ENCODE data around the gene GPRIN3. TPM values are rescaled to one million over a fixed set of nuclear protein-coding genes. Genes with fewer than 3 reads are reported as not detected.

GPRIN3 gene
- total RNA-seq, 1 experiment from 2014 or later, result 0.39 TPM

DNA sequence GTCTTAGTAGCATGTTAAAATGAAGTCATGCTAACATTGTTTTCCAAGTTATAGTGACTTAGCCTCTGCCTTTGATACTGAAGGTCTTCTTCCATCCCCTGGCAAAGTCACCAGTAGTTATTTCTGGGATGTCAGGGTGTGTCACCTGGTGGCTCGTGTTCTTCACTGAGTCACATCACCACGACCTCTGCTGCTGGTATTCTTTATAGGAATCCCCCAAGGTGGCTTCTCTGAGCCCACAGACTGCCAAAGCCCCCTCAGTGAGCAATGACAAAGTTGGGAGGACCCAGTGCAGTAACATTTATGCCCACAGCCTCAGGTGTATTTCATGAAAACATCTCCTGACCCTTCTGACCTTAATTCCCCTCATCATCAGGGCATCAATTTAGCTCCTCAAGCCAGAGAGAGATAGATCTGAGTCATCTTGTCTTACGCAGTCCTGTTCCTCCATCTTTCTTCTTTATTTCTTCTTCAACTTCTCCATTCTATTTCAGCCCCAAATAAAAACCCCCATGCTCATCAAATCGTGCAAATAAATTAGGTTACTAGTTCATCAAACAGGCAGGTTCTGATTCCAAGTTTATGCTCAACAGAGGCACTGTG is 29.3 kb upstream of the GPRIN3 start:
- H4K20me1 ChIP-seq (ENCODE audit: insufficient read depth), result no peaks in the 10 kb centered on the region
- no peaks in the 10 kb centered on the region for H3K9me3 ChIP-seq (ENCODE audit: control insufficient read depth in 1 of 2, insufficient read depth in 1 of 2, low read depth in 1 of 2, low read length in 2 of 2)
- no peaks in the 10 kb centered on the region for H3K9me2 ChIP-seq (ENCODE audit: insufficient read depth)
- H3K4me1 ChIP-seq (ENCODE audit: control insufficient read depth in 1 of 2, insufficient read depth in 2 of 2, low read length in 2 of 2), result no peaks in the 10 kb centered on the region
- CTCF ChIA-PET, result no interaction called here
- H3K27ac ChIP-seq (ENCODE audit: low read depth, low read length), result no peak overlapping the region
- H3K27me3 ChIP-seq (ENCODE audit: insufficient read depth, low read length), result no peaks in the 10 kb centered on the region
- H3K4me2 ChIP-seq (ENCODE audit: low read length), result no peak overlapping the region
- no peak for ATAC-seq
- H3K9ac ChIP-seq (ENCODE audit: low read length), result no peak overlapping the region
- no peak overlapping the region for H2AFZ ChIP-seq (ENCODE audit: low read depth, low read length, poor library complexity, severe bottlenecking)
- BruUV-seq (replicated peaks), result no TSS peak
- intact Hi-C loops (cut with micrococcal nuclease), result no loop called here
- H3K4me3 ChIP-seq (replicated peaks in 1 of 2; ENCODE audit: low read depth in 1 of 2, low read length in 2 of 2), result no peak overlapping the region
- no peaks in the 10 kb centered on the region for H3K36me3 ChIP-seq (ENCODE audit: control insufficient read depth in 1 of 2, insufficient read depth in 2 of 2, low read length in 2 of 2)
- RAD21 ChIA-PET (ENCODE audit: low non-redundant PET in 1 of 2, low total read pairs in 2 of 2, uncharacterized antibody in 2 of 2, unreplicated experiment in 2 of 2), result no interaction called here
- no peaks in the 10 kb centered on the region for H3K79me2 ChIP-seq (ENCODE audit: insufficient read depth, low read length)
- POLR2A ChIA-PET, result no interaction called here
- DNase-seq (ENCODE audit: low read depth, low spot score), result no peak
- TF ChIP-seq ATF3 (IDR thresholded peaks at IDR 0.05), result no peak
- no peak for TF ChIP-seq RAD21 (IDR thresholded peaks at IDR 0.05; ENCODE audit: low read depth)
- TF ChIP-seq CEBPB (IDR thresholded peaks at IDR 0.05; ENCODE audit: low read depth), result no peak
- TF ChIP-seq SIN3A (IDR thresholded peaks at IDR 0.05; ENCODE audit: low read depth), result no peak

- DNase-seq (ENCODE audit: low read depth, low spot score) (no peak), ATAC-seq (no peak)
- POLR2A ChIA-PET, result no interaction called here
- H3K9ac ChIP-seq (ENCODE audit: low read length), result no peak overlapping the region
- intact Hi-C loops (cut with micrococcal nuclease), result no loop called here
- CTCF ChIA-PET, result no interaction called here
- H3K4me3 ChIP-seq (replicated peaks in 1 of 2; ENCODE audit: low read depth in 1 of 2, low read length in 2 of 2), result no peak overlapping the region
- H3K27me3 ChIP-seq (ENCODE audit: insufficient read depth, low read length), result no peaks in the 10 kb centered on the region
- no peaks in the 10 kb centered on the region for H3K36me3 ChIP-seq (ENCODE audit: control insufficient read depth in 1 of 2, insufficient read depth in 2 of 2, low read length in 2 of 2)
- H4K20me1 ChIP-seq (ENCODE audit: insufficient read depth), result no peaks in the 10 kb centered on the region
- RAD21 ChIA-PET (ENCODE audit: low non-redundant PET in 1 of 2, low total read pairs in 2 of 2, uncharacterized antibody in 2 of 2, unreplicated experiment in 2 of 2), result no interaction called here
- no peak overlapping the region for H3K4me2 ChIP-seq (ENCODE audit: low read length)
- H3K9me3 ChIP-seq (ENCODE audit: control insufficient read depth in 1 of 2, insufficient read depth in 1 of 2, low read depth in 1 of 2, low read length in 2 of 2), result no peaks in the 10 kb centered on the region
- no peaks in the 10 kb centered on the region for H3K79me2 ChIP-seq (ENCODE audit: insufficient read depth, low read length)
- H3K9me2 ChIP-seq (ENCODE audit: insufficient read depth), result no peaks in the 10 kb centered on the region
- no peak overlapping the region for H2AFZ ChIP-seq (ENCODE audit: low read depth, low read length, poor library complexity, severe bottlenecking)
- H3K27ac ChIP-seq (ENCODE audit: low read depth, low read length), result no peak overlapping the region
- no peaks in the 10 kb centered on the region for H3K4me1 ChIP-seq (ENCODE audit: control insufficient read depth in 1 of 2, insufficient read depth in 2 of 2, low read length in 2 of 2)
- BruUV-seq (replicated peaks), result no TSS peak
- TF ChIP-seq REST (IDR thresholded peaks at IDR 0.05; ENCODE audit: low read depth), result no peak
- TF ChIP-seq JUND (IDR thresholded peaks at IDR 0.05), result no peak
- TF ChIP-seq POLR2AphosphoS5 (IDR thresholded peaks at IDR 0.05; ENCODE audit: low read depth, low read length), result no peak
- TF ChIP-seq, protein P1, sequence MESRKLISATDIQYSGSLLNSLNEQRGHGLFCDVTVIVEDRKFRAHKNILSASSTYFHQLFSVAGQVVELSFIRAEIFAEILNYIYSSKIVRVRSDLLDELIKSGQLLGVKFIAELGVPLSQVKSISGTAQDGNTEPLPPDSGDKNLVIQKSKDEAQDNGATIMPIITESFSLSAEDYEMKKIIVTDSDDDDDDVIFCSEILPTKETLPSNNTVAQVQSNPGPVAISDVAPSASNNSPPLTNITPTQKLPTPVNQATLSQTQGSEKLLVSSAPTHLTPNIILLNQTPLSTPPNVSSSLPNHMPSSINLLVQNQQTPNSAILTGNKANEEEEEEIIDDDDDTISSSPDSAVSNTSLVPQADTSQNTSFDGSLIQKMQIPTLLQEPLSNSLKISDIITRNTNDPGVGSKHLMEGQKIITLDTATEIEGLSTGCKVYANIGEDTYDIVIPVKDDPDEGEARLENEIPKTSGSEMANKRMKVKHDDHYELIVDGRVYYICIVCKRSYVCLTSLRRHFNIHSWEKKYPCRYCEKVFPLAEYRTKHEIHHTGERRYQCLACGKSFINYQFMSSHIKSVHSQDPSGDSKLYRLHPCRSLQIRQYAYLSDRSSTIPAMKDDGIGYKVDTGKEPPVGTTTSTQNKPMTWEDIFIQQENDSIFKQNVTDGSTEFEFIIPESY (IDR thresholded peaks at IDR 0.05; ENCODE audit: extremely low read depth, insufficient replicate concordance, low read length), result no peak
- no peak for TF ChIP-seq YY1 (IDR thresholded peaks at IDR 0.05; ENCODE audit: extremely low read depth, insufficient replicate concordance, low read depth, low read length)
- no peak for TF ChIP-seq FOSL1 (IDR thresholded peaks at IDR 0.05; ENCODE audit: low read depth)
- no peak for TF ChIP-seq EZH2 (IDR thresholded peaks at IDR 0.05)
- TF ChIP-seq EGR1 (IDR thresholded peaks at IDR 0.05; ENCODE audit: low read depth), result no peak
- no peak for TF ChIP-seq CEBPB (IDR thresholded peaks at IDR 0.05; ENCODE audit: low read depth)
- no peak for TF ChIP-seq ZNF274 (IDR thresholded peaks at IDR 0.05; ENCODE audit: low read depth, low read length)
- TF ChIP-seq ELF1 (IDR thresholded peaks at IDR 0.05; ENCODE audit: borderline replicate concordance, low read depth), result no peak
These were observed 27.2 kb upstream of the GPRIN3 start for GRCh38 chr4:89334830-89335229.

Data from HCT116 (cell line).